GM12874 (cell line): ENCODE data around the gene FHIT.

ENCODE experiments used
- TF ChIP-seq, protein P1 (sequence below): IDR thresholded peaks from 2 replicates; pipeline ENCODE4 v1.5.1; 2011; ENCODE audit warnings: low read depth, mild to moderate bottlenecking, control low read depth, low read length, moderate library complexity; ENCODE audit not compliant: insufficient read depth

Gene FHIT

DNA sequence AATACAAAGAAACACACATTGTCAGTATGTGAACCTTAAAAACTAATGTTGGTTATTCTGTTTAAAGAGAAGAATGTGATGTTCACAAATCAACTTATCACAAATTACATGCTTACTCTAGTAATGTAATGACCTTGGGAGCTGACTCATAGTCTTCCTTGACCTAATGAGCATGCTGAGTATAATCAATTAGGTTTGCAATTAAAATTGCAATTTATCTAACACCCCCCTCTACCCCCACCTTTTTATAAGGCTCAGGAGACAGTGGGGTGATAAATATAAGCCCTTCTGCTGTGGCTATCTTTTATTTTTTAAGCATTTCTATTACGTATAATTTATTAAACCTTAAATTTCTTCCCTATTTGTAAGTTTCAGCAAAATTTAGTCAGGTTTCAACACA is 1253.7 kb downstream of the FHIT start:
- TF ChIP-seq, protein P1, sequence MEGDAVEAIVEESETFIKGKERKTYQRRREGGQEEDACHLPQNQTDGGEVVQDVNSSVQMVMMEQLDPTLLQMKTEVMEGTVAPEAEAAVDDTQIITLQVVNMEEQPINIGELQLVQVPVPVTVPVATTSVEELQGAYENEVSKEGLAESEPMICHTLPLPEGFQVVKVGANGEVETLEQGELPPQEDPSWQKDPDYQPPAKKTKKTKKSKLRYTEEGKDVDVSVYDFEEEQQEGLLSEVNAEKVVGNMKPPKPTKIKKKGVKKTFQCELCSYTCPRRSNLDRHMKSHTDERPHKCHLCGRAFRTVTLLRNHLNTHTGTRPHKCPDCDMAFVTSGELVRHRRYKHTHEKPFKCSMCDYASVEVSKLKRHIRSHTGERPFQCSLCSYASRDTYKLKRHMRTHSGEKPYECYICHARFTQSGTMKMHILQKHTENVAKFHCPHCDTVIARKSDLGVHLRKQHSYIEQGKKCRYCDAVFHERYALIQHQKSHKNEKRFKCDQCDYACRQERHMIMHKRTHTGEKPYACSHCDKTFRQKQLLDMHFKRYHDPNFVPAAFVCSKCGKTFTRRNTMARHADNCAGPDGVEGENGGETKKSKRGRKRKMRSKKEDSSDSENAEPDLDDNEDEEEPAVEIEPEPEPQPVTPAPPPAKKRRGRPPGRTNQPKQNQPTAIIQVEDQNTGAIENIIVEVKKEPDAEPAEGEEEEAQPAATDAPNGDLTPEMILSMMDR, result no peak

DNA sequence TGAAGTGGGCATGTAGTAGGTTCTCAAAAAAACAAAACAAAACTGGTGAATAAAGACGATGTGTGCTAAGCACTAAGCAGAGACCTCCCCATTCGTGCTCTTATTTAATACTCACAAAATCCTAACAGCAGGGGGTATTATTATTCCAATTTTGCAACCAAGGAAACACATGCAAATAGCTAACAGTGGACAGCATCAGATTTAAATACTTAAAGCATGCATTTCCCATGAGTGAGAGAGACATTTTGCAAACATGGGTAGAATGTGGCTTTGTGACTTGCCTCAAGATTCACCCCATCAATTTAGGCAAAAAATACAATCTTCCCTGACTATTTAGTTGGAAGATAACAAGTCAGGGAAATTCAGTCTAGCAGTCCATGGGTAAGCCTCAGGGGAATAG is 1255.2 kb downstream of the FHIT start:
- TF ChIP-seq, protein P1, result no peak

DNA sequence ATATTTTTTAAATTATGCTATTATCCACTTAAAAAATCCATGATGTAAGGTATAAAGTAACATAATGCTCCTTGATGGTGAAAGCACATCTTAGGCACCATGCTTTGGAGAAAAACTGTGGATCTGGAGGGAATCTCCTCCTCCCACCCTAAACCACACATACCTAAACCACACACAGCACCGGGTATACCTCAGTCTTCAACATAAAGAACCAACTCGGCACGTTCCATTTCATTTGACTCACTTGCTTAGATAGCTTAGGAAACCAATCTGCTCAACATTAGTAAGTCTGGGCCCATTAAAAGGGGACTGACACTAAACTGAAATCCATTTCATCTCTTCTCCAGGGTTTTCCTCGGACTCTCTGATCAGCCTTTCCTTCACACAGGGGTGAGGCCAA is 1255.7 kb downstream of the FHIT start:
- TF ChIP-seq, protein P1, result no peak

DNA sequence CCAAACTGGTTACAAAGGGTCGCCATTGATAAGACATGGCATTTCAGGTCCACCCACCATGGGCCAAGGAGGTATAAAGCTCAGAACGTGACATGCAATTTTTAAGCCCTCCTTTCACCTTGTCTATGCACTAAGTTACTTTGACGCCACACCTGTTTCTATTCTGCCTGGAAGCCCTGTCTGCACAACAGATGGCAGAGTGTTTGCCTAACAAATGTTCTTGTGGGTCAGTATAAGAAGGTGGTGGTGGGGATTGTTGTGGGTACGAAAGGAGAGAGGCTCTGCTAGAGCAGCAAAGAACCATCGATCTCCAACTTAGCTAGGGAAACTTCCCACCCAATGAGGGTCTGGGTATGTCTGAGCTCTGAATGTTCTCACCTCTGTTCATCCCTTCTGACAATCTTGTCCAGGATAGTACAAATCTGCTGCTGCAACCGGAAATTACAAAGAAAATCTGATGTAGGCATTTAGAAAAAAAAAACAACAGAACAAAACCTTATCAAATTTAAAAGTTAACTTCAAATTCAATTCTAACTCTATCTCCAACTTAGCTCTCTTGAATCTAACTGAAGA is 1256.4 kb downstream of the FHIT start:
- TF ChIP-seq, protein P1, result no peak

DNA sequence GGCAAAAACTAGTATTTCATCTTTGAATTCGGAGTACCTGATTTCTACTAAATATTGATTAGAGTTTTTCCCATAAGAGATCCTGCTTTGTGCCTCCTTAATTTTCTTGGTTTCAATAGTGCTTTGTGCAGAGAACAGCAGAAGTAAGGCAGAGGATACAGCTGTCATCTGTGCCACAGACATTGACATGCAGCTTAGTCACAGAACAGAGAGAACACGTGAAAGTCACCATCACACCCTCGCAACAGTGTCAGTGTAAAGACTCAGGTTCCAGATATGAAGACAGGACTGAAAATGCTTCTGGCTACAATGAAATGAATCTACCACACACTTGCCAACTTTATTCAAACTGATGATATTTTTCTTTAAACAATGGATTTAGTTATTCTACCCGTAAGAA is 1258.7 kb downstream of the FHIT start:
- TF ChIP-seq, protein P1, result no peak

DNA sequence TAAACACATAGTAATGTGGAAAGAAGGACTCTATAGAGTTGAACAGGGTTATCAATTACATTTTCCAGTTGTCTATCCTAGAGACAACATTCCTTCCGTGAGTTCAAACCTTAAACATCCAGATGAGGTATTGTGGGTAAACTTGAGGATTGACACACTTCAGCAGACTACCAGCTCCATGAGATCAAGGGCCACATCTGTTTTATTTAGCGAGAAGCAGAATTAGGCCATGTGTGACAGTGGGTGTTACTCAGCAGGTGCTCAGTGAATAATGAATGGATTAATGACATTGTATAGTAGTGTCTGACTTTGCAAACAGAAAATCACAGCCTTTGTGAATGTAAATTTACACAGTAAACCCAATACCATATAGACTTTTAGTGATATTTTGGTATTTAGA is 1260.3 kb downstream of the FHIT start:
- TF ChIP-seq, protein P1, result no peak

DNA sequence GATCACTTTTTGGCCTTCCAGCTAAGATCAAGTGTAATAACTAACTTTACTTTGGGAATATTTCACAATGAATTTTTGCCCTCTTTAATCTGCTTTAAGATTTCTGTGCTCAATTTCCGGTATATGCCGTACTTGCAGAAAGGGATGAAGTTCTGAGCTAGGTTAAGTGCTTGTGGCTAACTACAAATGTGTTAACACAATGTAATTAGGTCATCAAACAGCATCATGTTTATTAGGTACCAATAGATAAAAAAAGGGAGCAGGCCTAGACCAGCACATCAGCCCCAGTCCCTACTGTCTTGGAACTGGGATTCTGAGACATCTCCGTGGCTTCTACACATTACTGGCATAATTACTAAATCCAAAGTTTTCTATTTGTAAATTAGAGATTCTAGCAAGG is 1268.7 kb downstream of the FHIT start:
- TF ChIP-seq, protein P1, result no peak
